ENCODE data around the gene SLC27A5.

DNA sequence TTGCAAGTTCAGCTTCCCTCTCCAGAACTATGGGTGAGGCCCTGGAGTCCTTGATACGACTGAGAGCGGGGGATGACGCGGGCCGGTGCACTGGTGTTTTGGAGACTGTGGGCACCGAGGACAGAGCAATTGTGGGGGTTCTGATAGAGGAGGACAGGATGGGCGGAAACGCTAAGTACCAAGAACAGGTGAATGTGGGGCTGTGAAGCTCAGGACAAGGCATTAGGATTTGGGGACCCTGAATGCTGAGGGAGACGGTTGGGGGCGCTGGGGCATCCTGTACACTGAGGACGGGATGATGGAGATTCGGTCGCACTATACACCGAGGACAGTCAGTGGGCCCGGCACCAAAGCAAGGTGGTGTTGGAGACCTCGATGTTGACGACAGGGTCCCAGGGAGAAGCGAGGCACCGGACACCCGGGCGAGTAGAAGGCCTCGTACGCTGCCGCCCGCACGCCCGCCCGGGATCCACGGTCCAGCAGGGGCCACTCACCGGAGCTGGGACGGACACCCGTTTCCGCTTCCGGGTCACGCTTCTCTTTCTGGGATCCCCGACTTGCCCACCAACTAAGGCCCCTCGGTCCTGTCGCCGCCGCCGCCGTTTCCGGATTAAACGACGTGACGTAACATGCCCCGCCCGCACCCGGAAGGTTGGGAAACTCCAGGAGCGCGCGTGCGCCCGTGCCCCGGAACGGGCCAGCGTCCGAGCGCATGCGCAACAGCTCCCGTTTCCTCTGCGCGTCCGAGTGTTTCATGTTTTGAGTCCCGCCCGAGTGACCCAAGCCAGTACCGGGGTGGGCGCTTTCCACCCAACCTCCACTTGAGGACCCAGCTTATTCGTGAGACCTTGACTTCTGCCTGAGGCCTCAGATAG is 42.9 kb upstream of the SLC27A5 start, which contains the start of gene CHMP2A:
- TF ChIP-seq, protein P1, sequence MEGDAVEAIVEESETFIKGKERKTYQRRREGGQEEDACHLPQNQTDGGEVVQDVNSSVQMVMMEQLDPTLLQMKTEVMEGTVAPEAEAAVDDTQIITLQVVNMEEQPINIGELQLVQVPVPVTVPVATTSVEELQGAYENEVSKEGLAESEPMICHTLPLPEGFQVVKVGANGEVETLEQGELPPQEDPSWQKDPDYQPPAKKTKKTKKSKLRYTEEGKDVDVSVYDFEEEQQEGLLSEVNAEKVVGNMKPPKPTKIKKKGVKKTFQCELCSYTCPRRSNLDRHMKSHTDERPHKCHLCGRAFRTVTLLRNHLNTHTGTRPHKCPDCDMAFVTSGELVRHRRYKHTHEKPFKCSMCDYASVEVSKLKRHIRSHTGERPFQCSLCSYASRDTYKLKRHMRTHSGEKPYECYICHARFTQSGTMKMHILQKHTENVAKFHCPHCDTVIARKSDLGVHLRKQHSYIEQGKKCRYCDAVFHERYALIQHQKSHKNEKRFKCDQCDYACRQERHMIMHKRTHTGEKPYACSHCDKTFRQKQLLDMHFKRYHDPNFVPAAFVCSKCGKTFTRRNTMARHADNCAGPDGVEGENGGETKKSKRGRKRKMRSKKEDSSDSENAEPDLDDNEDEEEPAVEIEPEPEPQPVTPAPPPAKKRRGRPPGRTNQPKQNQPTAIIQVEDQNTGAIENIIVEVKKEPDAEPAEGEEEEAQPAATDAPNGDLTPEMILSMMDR (IDR thresholded peaks at IDR 0.05; ENCODE audit: low read length) = no peak
- TF ChIP-seq EZH2 (optimal IDR thresholded peaks at IDR 0.05; ENCODE audit: low read depth, low read length) = no peak
- no peak for TF ChIP-seq EZH2phosphoT487 (IDR thresholded peaks at IDR 0.05; ENCODE audit: low read length)

Data from MM.1S (cell line).